Measurements from ENCODE around the gene MACF1.

Gene MACF1

DNA sequence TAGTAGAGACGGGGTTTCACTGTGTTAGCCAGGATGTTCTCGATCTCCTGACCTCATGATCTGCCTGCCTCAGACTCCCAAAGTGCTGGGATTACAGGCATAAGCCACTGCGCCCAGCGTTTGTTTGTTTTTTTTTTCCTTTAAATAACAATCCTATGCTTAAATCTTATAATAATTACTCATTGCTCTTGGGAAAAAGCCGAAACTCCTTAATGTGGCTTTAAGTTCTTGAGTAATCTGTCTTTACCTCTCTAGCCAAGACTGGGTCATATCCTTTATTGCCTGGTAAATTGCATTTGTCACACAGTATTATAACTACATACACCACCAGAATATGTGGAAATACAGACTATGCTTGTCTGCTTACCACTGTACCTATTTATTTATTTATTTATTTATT lies 97.1 kb downstream of the MACF1 start:
- TF ChIP-seq, protein P1, sequence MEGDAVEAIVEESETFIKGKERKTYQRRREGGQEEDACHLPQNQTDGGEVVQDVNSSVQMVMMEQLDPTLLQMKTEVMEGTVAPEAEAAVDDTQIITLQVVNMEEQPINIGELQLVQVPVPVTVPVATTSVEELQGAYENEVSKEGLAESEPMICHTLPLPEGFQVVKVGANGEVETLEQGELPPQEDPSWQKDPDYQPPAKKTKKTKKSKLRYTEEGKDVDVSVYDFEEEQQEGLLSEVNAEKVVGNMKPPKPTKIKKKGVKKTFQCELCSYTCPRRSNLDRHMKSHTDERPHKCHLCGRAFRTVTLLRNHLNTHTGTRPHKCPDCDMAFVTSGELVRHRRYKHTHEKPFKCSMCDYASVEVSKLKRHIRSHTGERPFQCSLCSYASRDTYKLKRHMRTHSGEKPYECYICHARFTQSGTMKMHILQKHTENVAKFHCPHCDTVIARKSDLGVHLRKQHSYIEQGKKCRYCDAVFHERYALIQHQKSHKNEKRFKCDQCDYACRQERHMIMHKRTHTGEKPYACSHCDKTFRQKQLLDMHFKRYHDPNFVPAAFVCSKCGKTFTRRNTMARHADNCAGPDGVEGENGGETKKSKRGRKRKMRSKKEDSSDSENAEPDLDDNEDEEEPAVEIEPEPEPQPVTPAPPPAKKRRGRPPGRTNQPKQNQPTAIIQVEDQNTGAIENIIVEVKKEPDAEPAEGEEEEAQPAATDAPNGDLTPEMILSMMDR (IDR thresholded peaks at IDR 0.05; ENCODE audit: extremely low read depth, insufficient read depth, missing control alignments), result no peak
- no peak for DNase-seq (ENCODE audit: low spot score)
- in situ Hi-C loops (cut with MboI; ENCODE audit: low pct_unique_long_range_greater_than_20kb, low sequenced_read_pairs, unreplicated experiment), result no loop called here

DNA sequence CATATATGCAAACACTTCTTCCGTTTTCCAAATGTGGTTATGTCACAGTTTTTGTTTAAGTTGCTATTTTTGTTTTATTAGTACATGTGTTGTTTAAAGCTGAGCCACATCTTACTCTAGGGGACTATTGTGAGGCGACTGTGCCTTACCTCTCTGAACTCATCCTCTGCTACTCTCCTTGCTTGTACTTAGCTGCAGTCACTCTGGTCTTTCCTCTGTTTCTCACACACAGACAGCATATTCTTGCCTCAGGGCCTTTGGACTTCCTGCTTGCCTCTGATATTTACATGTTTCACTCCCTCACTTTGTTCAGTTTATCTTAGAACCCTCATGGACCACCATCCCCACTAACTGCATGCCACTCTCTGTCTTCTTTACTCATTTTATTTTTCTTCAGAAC lies 101.1 kb downstream of the MACF1 start:
- peak; percentile 13 for DNase-seq (ENCODE audit: low spot score)
- TF ChIP-seq, protein P1 (IDR thresholded peaks at IDR 0.05; ENCODE audit: extremely low read depth, insufficient read depth, missing control alignments), result no peak
- in situ Hi-C loops (cut with MboI; ENCODE audit: low pct_unique_long_range_greater_than_20kb, low sequenced_read_pairs, unreplicated experiment), result no loop called here

DNA sequence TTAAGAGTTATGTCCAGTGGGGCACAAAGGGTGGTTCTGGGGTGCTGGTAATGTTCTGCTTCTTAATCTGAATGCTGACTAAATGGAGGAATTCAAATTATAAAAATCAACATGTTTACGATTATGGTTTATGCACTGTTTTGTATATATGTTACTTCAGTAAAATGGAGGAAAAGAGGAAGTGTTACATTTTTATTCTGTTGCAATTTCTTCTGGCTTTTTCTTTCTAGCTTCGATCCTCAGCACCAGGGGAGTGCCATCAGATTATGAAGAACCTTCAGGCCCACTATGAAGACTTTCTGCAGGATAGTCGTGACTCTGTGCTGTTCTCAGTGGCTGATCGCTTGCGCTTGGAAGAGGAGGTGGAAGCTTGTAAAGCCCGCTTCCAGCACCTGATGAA lies 105.5 kb downstream of the MACF1 start:
- DNase-seq (ENCODE audit: low spot score), result no peak

DNA sequence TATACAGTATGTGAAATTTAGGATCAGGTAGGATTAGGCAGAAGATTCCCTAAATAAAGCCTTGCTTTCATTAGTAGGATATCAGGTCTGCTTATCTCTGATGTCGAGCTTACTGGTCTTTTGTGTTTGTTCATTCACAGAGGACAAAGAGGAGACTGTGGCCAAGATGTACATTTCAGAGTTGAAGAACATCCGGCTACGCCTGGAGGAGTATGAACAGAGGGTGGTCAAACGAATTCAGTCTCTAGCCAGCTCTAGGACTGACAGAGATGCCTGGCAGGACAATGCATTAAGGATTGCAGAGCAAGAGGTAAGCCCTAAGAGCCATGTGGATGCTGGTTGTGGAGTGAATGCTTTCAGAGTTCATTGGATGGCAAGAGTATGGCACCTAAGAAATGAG lies 106.2 kb downstream of the MACF1 start:
- TF ChIP-seq, protein P1 (IDR thresholded peaks at IDR 0.05; ENCODE audit: extremely low read depth, insufficient read depth, missing control alignments), result no peak
- in situ Hi-C loops (cut with MboI; ENCODE audit: low pct_unique_long_range_greater_than_20kb, low sequenced_read_pairs, unreplicated experiment), result no loop called here
- no peak for DNase-seq (ENCODE audit: low spot score)

More for the DNA sequence above, 105.5 kb downstream of the MACF1 start:
- TF ChIP-seq, protein P1 (IDR thresholded peaks at IDR 0.05; ENCODE audit: extremely low read depth, insufficient read depth, missing control alignments), result no peak
- in situ Hi-C loops (cut with MboI; ENCODE audit: low pct_unique_long_range_greater_than_20kb, low sequenced_read_pairs, unreplicated experiment), result no loop called here

DNA sequence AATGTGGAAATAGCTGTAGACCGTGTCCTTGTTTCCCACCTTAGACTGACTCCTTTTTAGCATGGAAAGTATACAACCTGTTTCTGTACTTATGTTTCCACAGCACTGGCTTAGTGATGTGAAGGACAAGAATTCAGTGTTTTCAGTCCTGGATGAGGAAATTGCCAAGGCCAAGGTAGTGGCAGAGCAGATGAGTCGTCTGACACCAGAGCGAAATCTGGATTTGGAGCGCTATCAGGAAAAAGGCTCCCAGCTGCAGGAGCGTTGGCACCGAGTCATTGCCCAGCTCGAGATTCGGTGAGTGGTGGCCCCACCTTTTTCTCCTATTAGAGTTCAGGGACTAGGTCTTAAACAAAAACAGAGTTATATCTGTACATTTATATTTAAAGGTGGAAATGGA lies 112.6 kb downstream of the MACF1 start:
- in situ Hi-C loops (cut with MboI; ENCODE audit: low pct_unique_long_range_greater_than_20kb, low sequenced_read_pairs, unreplicated experiment), result no loop called here
- no peak for DNase-seq (ENCODE audit: low spot score)
- TF ChIP-seq, protein P1 (IDR thresholded peaks at IDR 0.05; ENCODE audit: extremely low read depth, insufficient read depth, missing control alignments), result no peak

DNA sequence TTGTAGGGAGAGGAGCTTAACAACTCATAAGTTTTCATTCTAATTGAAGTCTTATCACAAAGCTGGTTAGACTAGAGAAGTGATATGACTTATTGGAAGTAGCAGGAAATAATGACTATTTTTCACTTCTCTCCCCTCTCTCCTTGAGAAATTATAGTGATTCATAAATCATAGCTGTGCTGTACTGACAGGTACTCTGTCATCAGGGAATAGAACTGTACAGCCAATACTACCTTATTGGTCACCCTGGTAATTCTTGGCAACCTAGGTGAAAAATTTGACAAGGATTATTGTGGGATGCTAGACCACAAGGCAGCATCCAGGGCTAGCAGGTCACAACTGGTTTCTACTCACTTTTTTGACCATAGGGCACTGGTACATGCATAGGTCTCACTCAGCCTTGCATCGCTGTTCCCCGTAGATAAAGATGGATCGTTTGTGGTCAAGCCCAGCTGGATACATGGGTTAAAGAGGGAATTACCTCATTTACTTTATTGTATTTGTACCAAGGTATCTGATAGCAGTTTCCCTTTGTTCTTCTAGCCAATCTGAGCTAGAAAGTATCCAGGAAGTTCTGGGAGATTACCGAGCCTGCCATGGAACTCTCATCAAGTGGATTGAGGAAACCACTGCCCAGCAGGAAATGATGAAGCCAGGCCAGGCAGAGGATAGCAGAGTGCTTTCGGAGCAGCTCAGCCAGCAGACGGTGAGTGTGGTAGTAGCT lies 113.6 kb downstream of the MACF1 start:
- in situ Hi-C loops (cut with MboI; ENCODE audit: low pct_unique_long_range_greater_than_20kb, low sequenced_read_pairs, unreplicated experiment), result no loop called here
- TF ChIP-seq, protein P1 (IDR thresholded peaks at IDR 0.05; ENCODE audit: extremely low read depth, insufficient read depth, missing control alignments), result no peak

More for the DNA sequence above, 113.6 kb downstream of the MACF1 start:
- DNase-seq (ENCODE audit: low spot score), result no peak
